Adrenal gland (tissue), 12 donors: ENCODE results near the gene LRFN4. TPM values are rescaled to one million over a fixed set of nuclear protein-coding genes. Genes with fewer than 3 reads are reported as not detected.

Source experiments
- DNase-seq, 7 donors: peaks; one replicate each; pipeline ENCODE4 v3.0.0-alpha.2; 2019 to 2020
- H3K27ac ChIP-seq, 5 donors: fragments of 200-600 bp; sonication (generic) in 4 of 5; 1 replicate in 3 of 5; 2 replicates in 2 of 5; pipeline versions ENCODE4 v1.5.1 to v1.8.0; 2016 to 2020; ENCODE audit warnings: mild to moderate bottlenecking in 1 of 5
- H3K27me3 ChIP-seq: fragments of 200-600 bp; 2 replicates; pipeline ENCODE4 v1.8.0; 2021
- H3K36me3 ChIP-seq, 2 donors: fragments of 200-600 bp; replicated peaks in 1 of 2; 1 replicate in 1 of 2; 2 replicates in 1 of 2; pipeline versions ENCODE4 v1.5.1 to v1.8.0; 2018 to 2022
- H3K4me1 ChIP-seq, 2 donors: fragments of 200-600 bp; replicated peaks in 1 of 2; 1 replicate in 1 of 2; 2 replicates in 1 of 2; pipeline versions ENCODE4 v1.5.1 to v1.8.0; 2018 to 2021
- H3K4me3 ChIP-seq, 4 donors: fragments of 200-600 bp; sonication (generic) in 3 of 4; one replicate each; pipeline ENCODE4 v1.5.1; 2016 to 2018
- H3K9me3 ChIP-seq, 3 donors: fragments of 200-600 bp; sonication (generic) in 1 of 3; replicated peaks in 1 of 3; 1 replicate in 2 of 3; 2 replicates in 1 of 3; pipeline versions ENCODE4 v1.5.1 to v1.8.0; 2016 to 2021
- CTCF ChIP-seq, 6 experiments: fragments of 450-650 bp in 4 of 6; fragments of 200-600 bp in 2 of 6; sonication (generic) in 1 of 6; IDR thresholded peaks; 1 replicate in 5 of 6; 2 replicates in 1 of 6; pipeline versions ENCODE4 v1.5.1 to v1.8.0; 2016 to 2021; ENCODE audit warnings: antibody characterized with exemption in 6 of 6, mild to moderate bottlenecking in 2 of 6, moderate library complexity in 1 of 6
- POLR2A ChIP-seq, 2 donors: fragments of 450-650 bp; IDR thresholded peaks; one replicate each; pipeline ENCODE4 v1.6.1; 2017; ENCODE audit warnings: antibody characterized with exemption in 2 of 2, mild to moderate bottlenecking in 2 of 2, moderate library complexity in 1 of 2
- WGBS, 4 donors: extraction: QIAGEN DNeasy Blood & Tissue Kit in 2 of 4; methylation state at CpG; one replicate each; pipeline versions ENCODE4 v1.1.5 to v1.1.7; 2013 to 2017; 5-methylcytosine and 5-hydroxymethylcytosine counted together
- intact Hi-C, 2 donors: fragments of 100-400 bp; cut with DNase I; formaldehyde crosslinking; loops; one replicate each; pipeline versions ENCODE4 v1.14.1 to v1.15.0; 2022 to 2023
- polyA plus RNA-seq, 3 donors: library from polyadenylated mRNA; stranded (reverse); fragments of 200-250 nt in 2 of 3; fragments of 350-450 nt in 1 of 3; fragmentation: Illumina TruSeq in 1 of 3; extraction: RNeasy Lipid Tissue Mini Kit (QIAGEN cat#74804) in 1 of 3; gene quantifications; one replicate each; pipeline ENCODE4 v1.2.3, GENCODE V29; 2013 to 2014
- total RNA-seq, 9 donors: library from RNA; depleted of rRNA in 4 of 9; stranded (reverse); fragments of >200 nt in 4 of 9; fragments of 120-200 nt in 1 of 9; fragmentation: NEBNext Ultra II Directional in 1 of 9; extraction: Animal tissue kit (Norgen Biotek cat#: 25700) in 1 of 9; gene quantifications; one replicate each; pipeline versions ENCODE4 v1.1.0 to v1.2.4, GENCODE V29; 2013 to 2023
- donor health status: healthy with polysubstance abuse.
- donor health status: Bipolar disorder and iron deficiency.
- donor health status: DM: yes; HTN: yes; CAD: no.
- donor health status: DM: no; HTN: no; CAD: no.
- donor health status: DM: no; HTN: no; CAD: no.
- donor health status: DM: yes; HTN: yes; CAD: no.

Gene LRFN4
- total and polyA plus RNA-seq, 12 donors: 0.24 to 74.3 (median 16.3) TPM

- Histone ChIP-seq H3K27ac (no peak overlapping the region), H3K9me3 (no peaks in the 10 kb centered on the region), H3K4me1 (no peaks in the 10 kb centered on the region), H3K4me3 (no peak overlapping the region), H3K27me3 (no peaks in the 10 kb centered on the region), H3K36me3 (no peaks in the 10 kb centered on the region)
- DNase-seq: no peak
- no peak for TF ChIP-seq POLR2A (IDR thresholded peaks at IDR 0.05)
- TF ChIP-seq CTCF (IDR thresholded peaks at IDR 0.05): no peak
- intact Hi-C loops: loop anchor here in 1 of 2 donors (5.0 kb wide), 1 partner anchor 122 kb away; no protein-coding TSS in a partner anchor
- WGBS, 4 donors: 92 to 95% (median 94%) methylated on average over 5 of the region's 5 CpGs
Measured at GRCh38 chr11:66814678-66815077, 42.2 kb upstream of the LRFN4 start.

GRCh38 chr11:66815646-66816045 lies 41.2 kb upstream of the LRFN4 start:
- H3K27ac ChIP-seq: no peak overlapping the region
- DNase-seq: no peak
- H3K4me3 ChIP-seq: no peak overlapping the region
- no peaks in the 10 kb centered on the region for H3K27me3 ChIP-seq
- intact Hi-C loops: loop anchor here in 1 of 2 donors (5.0 kb wide), 1 partner anchor 123 kb away; no protein-coding TSS in a partner anchor
- TF ChIP-seq CTCF (IDR thresholded peaks at IDR 0.05): no peak
- TF ChIP-seq POLR2A (IDR thresholded peaks at IDR 0.05): no peak
- no peaks in the 10 kb centered on the region for H3K36me3 ChIP-seq
- WGBS, 4 donors: 27 to 73% (median 63%) methylated on average over 1 of the region's 1 CpG
- no peaks in the 10 kb centered on the region for H3K4me1 ChIP-seq
- H3K9me3 ChIP-seq: no peaks in the 10 kb centered on the region

GRCh38 chr11:66818231-66818955 lies 38.5 kb upstream of the LRFN4 start:
- no peak for DNase-seq
- no peaks in the 10 kb centered on the region for H3K27me3 ChIP-seq
- H3K27ac ChIP-seq: no peak overlapping the region
- no peaks in the 10 kb centered on the region for H3K9me3 ChIP-seq
- intact Hi-C loops: loop anchor here in 1 of 2 donors (5.0 kb wide), 1 partner anchor 126 kb away; no protein-coding TSS in a partner anchor
- WGBS, 4 donors: 84 to 87% (median 86%) methylated on average over 3 of the region's 3 CpGs
- no peaks in the 10 kb centered on the region for H3K36me3 ChIP-seq
- TF ChIP-seq CTCF (IDR thresholded peaks at IDR 0.05) (no peak), POLR2A (IDR thresholded peaks at IDR 0.05) (no peak)
- H3K4me1 ChIP-seq: no peaks in the 10 kb centered on the region
- no peak overlapping the region for H3K4me3 ChIP-seq

- Histone ChIP-seq H3K4me1 (no peaks in the 10 kb centered on the region), H3K27me3 (no peaks in the 10 kb centered on the region), H3K27ac (no peak overlapping the region), H3K36me3 (no peaks in the 10 kb centered on the region), H3K4me3 (no peak overlapping the region), H3K9me3 (no peaks in the 10 kb centered on the region)
- intact Hi-C loops: no loop called here
- TF ChIP-seq CTCF (IDR thresholded peaks at IDR 0.05) (no peak), POLR2A (IDR thresholded peaks at IDR 0.05) (no peak)
- 84 to 90% (median 87%) methylated on average over 3 of the region's 3 CpGs for WGBS, 4 donors
- DNase-seq: no peak
Measured at GRCh38 chr11:66820381-66820780, 36.5 kb upstream of the LRFN4 start.
